IMR-90 (cell line): ENCODE results near the gene BAZ2B. TPM values are rescaled to one million over a fixed set of nuclear protein-coding genes. Genes with fewer than 3 reads are reported as not detected.

Experiments
- ATAC-seq: fragments of 200-7000 bp; cut with Tn5 transposase; 2 replicates; pipeline ENCODE4 v1.9.1; 2020; ENCODE audit warnings: low read depth, mild to moderate bottlenecking, moderate library complexity
- BruUV-seq: library from RNA; stranded (reverse); fragments of 400-500 nt; replicated peaks from 2 replicates; lab custom pipeline; 2021; lab: Mats Ljungman, UMichigan
- CTCF ChIA-PET: fragments of 300-600 bp; formaldehyde crosslinking; extraction: SDS; loops from one replicate; lab custom pipeline; 2021; ENCODE audit warnings: antibody characterized with exemption; lab: Yijun Ruan, JAX
- POLR2A ChIA-PET: fragments of 300-600 bp; sonication (Branson Sonifier 250); formaldehyde crosslinking; loops from one replicate; lab custom pipeline; 2022; ENCODE audit warnings: antibody characterized with exemption; ENCODE audit not compliant: unreplicated experiment; lab: Charles Lee
- DNase-seq: peaks from one replicate; pipeline ENCODE4 v3.0.0; 2013
- H2AFZ ChIP-seq: replicated peaks from 2 replicates; pipeline ENCODE3; 2013; ENCODE audit warnings: low read length, mild to moderate bottlenecking; ENCODE audit not compliant: poor library complexity
- H2AK5ac ChIP-seq: 2 replicates; pipeline ENCODE4 v1.6.1; 2013; ENCODE audit warnings: low read depth, low read length, inconsistent platforms
- H2AK9ac ChIP-seq: replicated peaks from 2 replicates; pipeline ENCODE3; 2013; ENCODE audit warnings: mild to moderate bottlenecking, low read depth, low read length, moderate library complexity; ENCODE audit not compliant: poor library complexity
- H2BK120ac ChIP-seq: 2 replicates; pipeline ENCODE4 v1.6.1; 2013; ENCODE audit warnings: low read depth, low read length, inconsistent platforms
- H2BK15ac ChIP-seq: 3 replicates; pipeline ENCODE4 v1.6.1; 2013; ENCODE audit warnings: low read depth, low read length, inconsistent platforms
- H2BK20ac ChIP-seq: 2 replicates; pipeline ENCODE4 v1.6.1; 2013; ENCODE audit warnings: low read depth, mild to moderate bottlenecking, inconsistent platforms, low read length, moderate library complexity
- H2BK5ac ChIP-seq: 2 replicates; pipeline ENCODE4 v1.6.1; 2013; ENCODE audit warnings: mild to moderate bottlenecking, low read depth, low read length, inconsistent platforms; ENCODE audit not compliant: poor library complexity, severe bottlenecking
- H3K14ac ChIP-seq: replicated peaks from 2 replicates; pipeline ENCODE4 v1.6.1; 2013; ENCODE audit warnings: low read depth, low read length, inconsistent platforms
- H3K18ac ChIP-seq: 2 replicates; pipeline ENCODE4 v1.6.1; 2013; ENCODE audit warnings: low read depth, low read length, control low read depth
- H3K23ac ChIP-seq: 2 replicates; pipeline ENCODE4 v1.6.1; 2013; ENCODE audit warnings: low read depth, low read length, inconsistent platforms
- H3K27ac ChIP-seq: 2 replicates; pipeline ENCODE4 v1.5.1; 2013; ENCODE audit warnings: mild to moderate bottlenecking, control low read depth, low read length; ENCODE audit not compliant: insufficient read depth
- H3K27me3 ChIP-seq: 2 replicates; pipeline ENCODE4 v1.6.1; 2013; ENCODE audit warnings: low read length; ENCODE audit not compliant: control insufficient read depth, insufficient read depth
- H3K36me3 ChIP-seq: 2 replicates; pipeline ENCODE4 v1.6.1; 2013; ENCODE audit warnings: low read length, mixed read lengths; ENCODE audit not compliant: control insufficient read depth, insufficient read depth
- H3K4ac ChIP-seq: 2 replicates; pipeline ENCODE4 v1.6.1; 2013; ENCODE audit warnings: low read depth, low read length, inconsistent platforms
- H3K4me1 ChIP-seq: 2 replicates; pipeline ENCODE4 v1.6.1; 2013; ENCODE audit warnings: low read length, mixed read lengths; ENCODE audit not compliant: control insufficient read depth, insufficient read depth
- H3K4me2 ChIP-seq: 2 replicates; pipeline ENCODE4 v1.6.1; 2013; ENCODE audit warnings: low read depth, mild to moderate bottlenecking, control low read depth, low read length, moderate library complexity
- H3K4me3 ChIP-seq: 2 replicates; pipeline ENCODE4 v1.5.1; 2013; ENCODE audit warnings: low read depth, mild to moderate bottlenecking, control low read depth, low read length, moderate library complexity; ENCODE audit not compliant: insufficient read depth
- H3K56ac ChIP-seq: 2 replicates; pipeline ENCODE4 v1.6.1; 2013; ENCODE audit warnings: low read length, inconsistent platforms; ENCODE audit not compliant: insufficient read depth; ENCODE audit errors: extremely low read depth
- H3K79me1 ChIP-seq, 2 experiments: 2 replicates each; pipeline ENCODE4 v1.6.1; 2013; ENCODE audit warnings: low read length in 2 of 2, inconsistent platforms in 1 of 2, low read depth in 1 of 2
- H3K9ac ChIP-seq: 2 replicates; pipeline ENCODE4 v1.6.1; 2013; ENCODE audit warnings: low read depth, low read length, control low read depth
- H3K9me1 ChIP-seq: 2 replicates; pipeline ENCODE4 v1.6.1; 2013; ENCODE audit warnings: low read length, inconsistent platforms; ENCODE audit not compliant: insufficient read depth
- H3K9me3 ChIP-seq: 2 replicates; pipeline ENCODE4 v1.6.1; 2013; ENCODE audit warnings: low read length; ENCODE audit not compliant: control insufficient read depth, insufficient read depth
- H4K20me1 ChIP-seq: 2 replicates; pipeline ENCODE4 v1.6.1; 2013; ENCODE audit warnings: low read length, inconsistent platforms; ENCODE audit not compliant: insufficient read depth
- H4K5ac ChIP-seq: 2 replicates; pipeline ENCODE4 v1.6.1; 2013; ENCODE audit warnings: mild to moderate bottlenecking, low read depth, low read length, control low read depth
- H4K8ac ChIP-seq, 2 experiments: 2 replicates each; pipeline ENCODE4 v1.6.1; 2013; ENCODE audit warnings: low read depth in 2 of 2, low read length in 2 of 2, control low read depth in 1 of 2, inconsistent platforms in 1 of 2
- H4K91ac ChIP-seq: 2 replicates; pipeline ENCODE4 v1.6.1; 2013; ENCODE audit warnings: low read depth, low read length, inconsistent platforms; ENCODE audit not compliant: insufficient read depth
- CEBPB ChIP-seq: IDR thresholded peaks from 2 replicates; pipeline ENCODE4 v1.6.1; 2012; ENCODE audit warnings: low read depth, low read length, improper control_type of control experiment
- CHD1 ChIP-seq: IDR thresholded peaks from 2 replicates; pipeline ENCODE4 v1.6.1; 2012; ENCODE audit warnings: low read depth, low read length, improper control_type of control experiment
- CTCF ChIP-seq: conservative IDR thresholded peaks from 2 replicates; pipeline ENCODE4 v1.5.1; 2012; ENCODE audit warnings: mild to moderate bottlenecking, low read depth, low read length, improper control_type of control experiment
- ELK1 ChIP-seq: fragments of 150-350 bp; IDR thresholded peaks from 2 replicates; pipeline ENCODE4 v1.6.1; 2016; ENCODE audit warnings: low read depth, mild to moderate bottlenecking, low read length, moderate library complexity, borderline replicate concordance
- FOS ChIP-seq: fragments of 150-350 bp; IDR thresholded peaks from 2 replicates; pipeline ENCODE4 v1.6.1; 2016; ENCODE audit warnings: low read depth, low read length
- MAFK ChIP-seq: IDR thresholded peaks from 2 replicates; pipeline ENCODE4 v1.6.1; 2012; ENCODE audit warnings: low read depth, low read length, improper control_type of control experiment
- NFE2L2 ChIP-seq: fragments of 150-350 bp; IDR thresholded peaks from 2 replicates; pipeline ENCODE4 v1.6.1; 2016; ENCODE audit warnings: low read depth, mild to moderate bottlenecking, low read length
- POLR2A ChIP-seq: IDR thresholded peaks from 2 replicates; pipeline ENCODE4 v1.6.1; 2012; ENCODE audit warnings: mild to moderate bottlenecking, low read depth, low read length
- RAD21 ChIP-seq: IDR thresholded peaks from 2 replicates; pipeline ENCODE4 v1.6.1; 2012; ENCODE audit warnings: low read length, improper control_type of control experiment
- RCOR1 ChIP-seq: IDR thresholded peaks from 2 replicates; pipeline ENCODE4 v1.6.1; 2012; ENCODE audit warnings: mild to moderate bottlenecking, low read length, improper control_type of control experiment; ENCODE audit not compliant: insufficient replicate concordance
- SMC3 ChIP-seq: fragments of 150-350 bp; IDR thresholded peaks from 2 replicates; pipeline ENCODE4 v1.6.1; 2016; ENCODE audit warnings: low read depth, mild to moderate bottlenecking, antibody characterized with exemption, low read length, moderate library complexity
- USF2 ChIP-seq: fragments of 150-350 bp; IDR thresholded peaks from 2 replicates; pipeline ENCODE4 v1.6.1; 2017; ENCODE audit warnings: mild to moderate bottlenecking, antibody characterized with exemption, low read length, low read depth
- WGBS, 2 experiments: methylation state at CpG; one replicate each; pipeline versions ENCODE4 v1.1.5 to v1.1.7; 2013; ENCODE audit warnings: missing lambda C conversion rate in 2 of 2; ENCODE audit not compliant: insufficient read length in 1 of 2; ENCODE audit errors: extremely low coverage in 2 of 2; 5-methylcytosine and 5-hydroxymethylcytosine counted together
- dilution Hi-C: fragments of 300-500 bp; cut with HindIII; formaldehyde crosslinking; loops from one replicate; pipeline ENCODE4 v1.14.3; 2018; ENCODE audit warnings: low sequenced_read_pairs; ENCODE audit not compliant: unreplicated experiment
- in situ Hi-C: fragments of 300-500 bp; cut with MboI; formaldehyde crosslinking; loops from 3 replicates; pipeline ENCODE4 v1.14.3; 2019; ENCODE audit warnings: low sequenced_read_pairs, inconsistent platforms, mixed read lengths
- intact Hi-C: fragments of 100-400 bp; cut with micrococcal nuclease; formaldehyde crosslinking; loops from 2 replicates; pipeline ENCODE4 v1.10.0; 2022
- polyA plus RNA-seq, 3 experiments: library from polyadenylated mRNA; depleted of rRNA; stranded (reverse); fragments of >200 nt; gene quantifications; 2 replicates each; pipeline ENCODE4 v1.2.3, GENCODE V29; 2012; ENCODE audit warnings: low replicate concordance in 1 of 3
- total RNA-seq: library from RNA; depleted of rRNA; stranded (reverse); fragments of >200 nt; gene quantifications from 2 replicates; pipeline ENCODE4 v1.2.3, GENCODE V29; 2012

The BAZ2B gene
- total and polyA plus RNA-seq, 2 of the 4 experiments (the other 2 are of a cell fraction), result 8.9 to 42.1 TPM

GRCh38 chr2:159356053-159356554 is 260.2 kb downstream of the BAZ2B start:
- BruUV-seq, result no TSS peak
- H3K4me3 ChIP-seq, result no peak overlapping the region
- no peak overlapping the region for H4K8ac ChIP-seq
- intact Hi-C loops, result no loop called here
- no peak overlapping the region for H3K4ac ChIP-seq
- in situ Hi-C loops, result no loop called here
- no peaks in the 10 kb centered on the region for H4K20me1 ChIP-seq
- no peak overlapping the region for H3K23ac ChIP-seq
- no peak overlapping the region for H2BK15ac ChIP-seq
- ATAC-seq, result no peak
- no peaks in the 10 kb centered on the region for H3K27me3 ChIP-seq
- H2BK120ac ChIP-seq, result no peak overlapping the region
- dilution Hi-C loops, result no loop called here
- no peak for TF ChIP-seq RCOR1
- TF ChIP-seq MAFK, result no peak
- no peak for TF ChIP-seq CEBPB
- TF ChIP-seq NFE2L2, result no peak
- no peak for TF ChIP-seq RAD21
- no peak for TF ChIP-seq USF2
- no peak for TF ChIP-seq SMC3
- no peak for TF ChIP-seq CTCF
- no peak for TF ChIP-seq FOS
- no peak for TF ChIP-seq POLR2A
- no peak for TF ChIP-seq ELK1
- TF ChIP-seq CHD1, result no peak
- H2AK9ac ChIP-seq, result no peak overlapping the region
- no peak overlapping the region for H3K14ac ChIP-seq
- no peak overlapping the region for H3K56ac ChIP-seq
- H3K4me2 ChIP-seq, result no peak overlapping the region
- DNase-seq, result no peak
- CTCF ChIA-PET, result no interaction called here
- no peak overlapping the region for H2AK5ac ChIP-seq
- peaks cover 14% of the 10 kb centered on the region for H3K36me3 ChIP-seq
- no peak overlapping the region for H2BK5ac ChIP-seq
- no peak overlapping the region for H3K27ac ChIP-seq
- H3K9ac ChIP-seq, result no peak overlapping the region
- no peaks in the 10 kb centered on the region for H3K79me1 ChIP-seq
- H3K9me3 ChIP-seq, result no peaks in the 10 kb centered on the region
- no peak overlapping the region for H2AFZ ChIP-seq
- POLR2A ChIA-PET, result no interaction called here
- H3K4me1 ChIP-seq, result no peaks in the 10 kb centered on the region
- no peak overlapping the region for H3K18ac ChIP-seq
- no CpG with 5 or more reads among the region's 8 CpGs for WGBS, 2 experiments
- no peak overlapping the region for H4K91ac ChIP-seq
- no peak overlapping the region for H4K5ac ChIP-seq
- H2BK20ac ChIP-seq, result no peak overlapping the region
- H3K9me1 ChIP-seq, result no peaks in the 10 kb centered on the region
